ENCODE results near the gene TSTD2.

Gene TSTD2

GRCh38 chr9:97553141-97553540 lies 80.0 kb downstream of the TSTD2 start:
- TF ChIP-seq CTCF (IDR thresholded peaks at IDR 0.05; ENCODE audit: insufficient read depth, low read depth, low read length, missing control alignments) = no peak
- DNase-seq (ENCODE audit: low read depth) = no peak
- H3K4me3 ChIP-seq (ENCODE audit: low read length) = no peak overlapping the region

GRCh38 chr9:97551308-97551707 lies 81.9 kb downstream of the TSTD2 start:
- no peak for DNase-seq (ENCODE audit: low read depth)
- TF ChIP-seq CTCF (IDR thresholded peaks at IDR 0.05; ENCODE audit: insufficient read depth, low read depth, low read length, missing control alignments) = no peak
- no peak overlapping the region for H3K4me3 ChIP-seq (ENCODE audit: low read length)

GRCh38 chr9:97550386-97550785 lies 82.8 kb downstream of the TSTD2 start:
- TF ChIP-seq CTCF (IDR thresholded peaks at IDR 0.05; ENCODE audit: insufficient read depth, low read depth, low read length, missing control alignments) = no peak
- H3K4me3 ChIP-seq (ENCODE audit: low read length) = no peak overlapping the region
- DNase-seq (ENCODE audit: low read depth) = no peak
